Caco-2 (cell line): ENCODE measurements around the gene ZDHHC17. TPM values are rescaled to one million over a fixed set of nuclear protein-coding genes. Genes with fewer than 3 reads are reported as not detected.

ENCODE experiments used
- BruUV-seq: library from RNA; stranded (reverse); fragments of 400-500 nt; replicated peaks from 2 replicates; lab custom pipeline; 2021; lab: Mats Ljungman, UMichigan
- CTCF ChIA-PET: fragments of 300-600 bp; sonication (Branson Sonifier 250); formaldehyde crosslinking; loops from one replicate; lab custom pipeline; 2022; ENCODE audit warnings: antibody characterized with exemption; lab: Charles Lee
- POLR2A ChIA-PET: fragments of 300-600 bp; sonication (Branson Sonifier 250); formaldehyde crosslinking; loops from one replicate; lab custom pipeline; 2022; ENCODE audit warnings: antibody characterized with exemption; lab: Charles Lee
- DNase-seq, 2 experiments: peaks; one replicate each; pipeline versions ENCODE4 v3.0.0 to v3.0.0-alpha.2; 2020 to 2022
- H3K27me3 ChIP-seq: replicated peaks from 2 replicates; pipeline ENCODE4 v1.6.0; 2011; ENCODE audit warnings: low read length; ENCODE audit not compliant: control insufficient read depth, insufficient read depth
- H3K36me3 ChIP-seq: 2 replicates; pipeline ENCODE4 v1.5.1; 2011; ENCODE audit warnings: low read length; ENCODE audit not compliant: control insufficient read depth, insufficient read depth
- H3K4me1 ChIP-seq: fragments of 250-450 bp; sonication (Bioruptor Pico); 2 replicates; pipeline ENCODE4 v1.5.1; 2020; ENCODE audit warnings: mild to moderate bottlenecking
- H3K4me3 ChIP-seq: 2 replicates; pipeline ENCODE4 v1.5.1; 2011; ENCODE audit warnings: low read depth, mild to moderate bottlenecking, control low read depth, low read length
- H3K9me3 ChIP-seq: fragments of 250-450 bp; sonication (Bioruptor Pico); 2 replicates; pipeline ENCODE4 v1.5.1; 2020; ENCODE audit warnings: mild to moderate bottlenecking, moderate library complexity
- H3K27ac Mint-ChIP-seq: one replicate; pipeline ENCODE4 v1.8.0; 2022; ENCODE audit warnings: mixed read lengths; ENCODE audit not compliant: unreplicated experiment
- H3K27me3 Mint-ChIP-seq: one replicate; pipeline ENCODE4 v1.8.0; 2022; ENCODE audit warnings: mixed read lengths; ENCODE audit not compliant: insufficient read depth, unreplicated experiment
- H3K36me3 Mint-ChIP-seq: one replicate; pipeline ENCODE4 v1.8.0; 2022; ENCODE audit warnings: mild to moderate bottlenecking, mixed read lengths; ENCODE audit not compliant: insufficient read depth, unreplicated experiment
- H3K4me1 Mint-ChIP-seq: one replicate; pipeline ENCODE4 v1.8.0; 2022; ENCODE audit warnings: low read depth, mixed read lengths; ENCODE audit not compliant: unreplicated experiment
- H3K4me3 Mint-ChIP-seq: one replicate; pipeline ENCODE4 v1.8.0; 2022; ENCODE audit warnings: mild to moderate bottlenecking, moderate library complexity, mixed read lengths; ENCODE audit not compliant: unreplicated experiment
- H3K9me3 Mint-ChIP-seq: one replicate; pipeline ENCODE4 v1.8.0; 2022; ENCODE audit warnings: mixed read lengths; ENCODE audit not compliant: unreplicated experiment
- intact Hi-C: fragments of 100-400 bp; cut with micrococcal nuclease; formaldehyde crosslinking; loops from one replicate; pipeline ENCODE4 v1.10.0; 2022; ENCODE audit not compliant: unreplicated experiment
- total RNA-seq: library from RNA; stranded (reverse); gene quantifications from 2 replicates; pipeline ENCODE4 v1.2.3, GENCODE V29; 2022
- TF ChIP-seq, protein P1 (sequence below), 2 experiments: fragments of 200-600 bp in 1 of 2; IDR thresholded peaks; 1 replicate in 1 of 2; 2 replicates in 1 of 2; pipeline versions ENCODE4 v1.5.1 to v1.8.0; 2011 to 2022; ENCODE audit warnings: antibody characterized with exemption in 1 of 2, control low read depth in 1 of 2, inconsistent platforms in 1 of 2, low read depth in 1 of 2, low read length in 1 of 2, mild to moderate bottlenecking in 1 of 2, moderate library complexity in 1 of 2; ENCODE audit not compliant: insufficient read depth in 1 of 2, severe bottlenecking in 1 of 2, unreplicated experiment in 1 of 2

The ZDHHC17 gene
- total RNA-seq, 1 experiment from 2014 or later: 32.2 TPM

DNA sequence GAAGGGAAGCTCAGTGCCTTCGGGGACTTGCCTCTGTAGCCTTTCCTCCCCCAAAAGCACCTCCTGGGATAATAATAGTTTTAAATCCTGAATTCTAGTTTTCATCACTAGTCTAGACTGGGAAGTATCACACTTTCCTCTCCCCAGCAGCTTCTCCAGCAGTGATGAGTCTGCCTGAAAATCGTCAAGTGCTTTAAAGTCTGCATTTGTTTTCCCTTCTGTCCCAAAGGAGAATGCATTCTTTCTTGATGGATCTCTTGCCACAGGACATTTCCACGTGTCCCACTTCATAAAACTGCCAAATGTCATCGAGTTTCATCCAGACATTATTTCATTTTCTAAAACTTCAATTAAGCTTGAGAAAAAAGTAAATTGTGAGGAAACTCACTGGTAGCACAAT, 99.9 kb downstream of the ZDHHC17 start:
- Mint-ChIP-seq H3K4me1 (no peaks in the 10 kb centered on the region), H3K4me3 (no peak overlapping the region), H3K36me3 (peaks cover 10% of the 10 kb centered on the region), H3K27ac (no peak overlapping the region), H3K9me3 (no peaks in the 10 kb centered on the region), H3K27me3 (no peaks in the 10 kb centered on the region)
- Histone ChIP-seq H3K4me3 (no peak overlapping the region), H3K27me3 (no peaks in the 10 kb centered on the region), H3K4me1 (no peaks in the 10 kb centered on the region), H3K36me3 (no peaks in the 10 kb centered on the region), H3K9me3 (no peaks in the 10 kb centered on the region)
- DNase-seq: no peak
- no TSS peak for BruUV-seq
- TF ChIP-seq, protein P1, sequence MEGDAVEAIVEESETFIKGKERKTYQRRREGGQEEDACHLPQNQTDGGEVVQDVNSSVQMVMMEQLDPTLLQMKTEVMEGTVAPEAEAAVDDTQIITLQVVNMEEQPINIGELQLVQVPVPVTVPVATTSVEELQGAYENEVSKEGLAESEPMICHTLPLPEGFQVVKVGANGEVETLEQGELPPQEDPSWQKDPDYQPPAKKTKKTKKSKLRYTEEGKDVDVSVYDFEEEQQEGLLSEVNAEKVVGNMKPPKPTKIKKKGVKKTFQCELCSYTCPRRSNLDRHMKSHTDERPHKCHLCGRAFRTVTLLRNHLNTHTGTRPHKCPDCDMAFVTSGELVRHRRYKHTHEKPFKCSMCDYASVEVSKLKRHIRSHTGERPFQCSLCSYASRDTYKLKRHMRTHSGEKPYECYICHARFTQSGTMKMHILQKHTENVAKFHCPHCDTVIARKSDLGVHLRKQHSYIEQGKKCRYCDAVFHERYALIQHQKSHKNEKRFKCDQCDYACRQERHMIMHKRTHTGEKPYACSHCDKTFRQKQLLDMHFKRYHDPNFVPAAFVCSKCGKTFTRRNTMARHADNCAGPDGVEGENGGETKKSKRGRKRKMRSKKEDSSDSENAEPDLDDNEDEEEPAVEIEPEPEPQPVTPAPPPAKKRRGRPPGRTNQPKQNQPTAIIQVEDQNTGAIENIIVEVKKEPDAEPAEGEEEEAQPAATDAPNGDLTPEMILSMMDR (IDR thresholded peaks at IDR 0.05; ENCODE audit: insufficient read depth in 1 of 2, low read depth in 1 of 2, low read length in 1 of 2, severe bottlenecking in 1 of 2, unreplicated experiment in 1 of 2): no peak
- intact Hi-C loops: no loop called here
- ChIA-PET CTCF (no interaction called here), POLR2A (no interaction called here)

DNA sequence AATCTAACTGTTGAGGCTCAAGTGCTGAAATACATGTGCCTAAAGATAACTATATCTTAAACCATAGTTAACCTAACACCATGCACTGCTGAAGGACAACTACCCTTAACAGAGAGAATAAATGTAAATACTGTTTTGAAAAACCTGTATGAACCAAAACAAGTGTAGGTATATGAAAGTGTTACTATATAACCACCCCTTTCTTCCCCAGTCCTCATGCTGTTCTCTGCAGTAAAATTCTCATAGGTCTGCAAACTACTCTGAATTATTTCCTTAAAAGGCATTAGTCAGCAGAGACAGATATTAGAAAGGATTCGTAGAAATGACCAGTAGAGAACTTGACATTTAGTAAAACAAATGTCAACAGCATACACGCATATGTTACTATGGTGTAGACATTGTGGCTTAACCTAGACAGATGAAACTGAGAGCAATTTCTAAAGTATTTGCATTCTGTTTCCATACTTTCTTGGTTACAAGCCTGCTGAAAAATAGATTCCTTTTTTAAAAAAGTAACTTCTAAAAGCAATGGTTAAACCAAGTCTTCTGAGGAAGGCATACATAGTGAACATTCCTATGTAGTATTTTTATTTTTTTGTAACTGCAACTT, 101.0 kb downstream of the ZDHHC17 start:
- no peaks in the 10 kb centered on the region for H3K9me3 Mint-ChIP-seq
- POLR2A ChIA-PET: no interaction called here
- no peak overlapping the region for H3K4me3 Mint-ChIP-seq

DNA sequence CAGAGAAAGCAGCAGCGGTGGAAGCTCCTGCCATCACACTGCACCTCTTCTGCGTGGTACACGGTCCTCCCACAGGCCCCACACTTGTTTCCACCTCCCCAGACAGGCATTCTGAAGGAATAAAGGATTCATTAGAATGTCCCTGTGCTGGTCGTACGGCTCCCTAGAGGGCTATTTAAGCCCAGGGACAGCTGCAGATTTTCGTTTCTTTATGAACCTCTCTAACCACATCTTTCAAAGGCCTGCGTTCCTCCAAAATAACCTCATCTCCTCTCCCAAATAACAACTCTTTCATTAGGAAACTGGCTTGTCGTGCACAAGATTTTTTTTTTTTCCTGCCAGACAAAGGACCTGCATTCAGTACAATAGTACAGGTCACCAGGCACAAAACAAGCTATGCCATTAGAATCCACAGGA, 102.2 kb downstream of the ZDHHC17 start:
- POLR2A ChIA-PET: no interaction called here
- no peak overlapping the region for H3K27ac Mint-ChIP-seq
- Histone ChIP-seq H3K27me3 (no peaks in the 10 kb centered on the region), H3K36me3 (no peaks in the 10 kb centered on the region), H3K4me1 (peaks cover 13% of the 10 kb centered on the region), H3K4me3 (no peak overlapping the region), H3K9me3 (no peaks in the 10 kb centered on the region)
- H3K4me3 Mint-ChIP-seq: no peak overlapping the region
- intact Hi-C loops: no loop called here
- no peaks in the 10 kb centered on the region for H3K27me3 Mint-ChIP-seq
- no peak for DNase-seq
- H3K4me1 Mint-ChIP-seq: peaks cover 8% of the 10 kb centered on the region
- CTCF ChIA-PET: interaction anchor here (0.9 kb wide), 1 partner anchor 13 kb away, joined by 3 read pairs; the partner anchor contains the start of gene CSRP2
- no TSS peak for BruUV-seq
- no peaks in the 10 kb centered on the region for H3K9me3 Mint-ChIP-seq
- TF ChIP-seq, protein P1 (IDR thresholded peaks at IDR 0.05; ENCODE audit: insufficient read depth in 1 of 2, low read depth in 1 of 2, low read length in 1 of 2, severe bottlenecking in 1 of 2, unreplicated experiment in 1 of 2): no peak
- peaks cover 10% of the 10 kb centered on the region for H3K36me3 Mint-ChIP-seq

More for the DNA sequence above, 101.0 kb downstream of the ZDHHC17 start:
- DNase-seq: no peak
- Mint-ChIP-seq H3K4me1 (peaks cover 8% of the 10 kb centered on the region), H3K27me3 (no peaks in the 10 kb centered on the region), H3K36me3 (peaks cover 10% of the 10 kb centered on the region), H3K27ac (no peak overlapping the region)
- Histone ChIP-seq H3K4me1 (peaks cover 10% of the 10 kb centered on the region), H3K27me3 (no peaks in the 10 kb centered on the region), H3K36me3 (no peaks in the 10 kb centered on the region), H3K4me3 (no peak overlapping the region), H3K9me3 (no peaks in the 10 kb centered on the region)
- intact Hi-C loops: no loop called here
- CTCF ChIA-PET: no interaction called here
- BruUV-seq: no TSS peak
- TF ChIP-seq, protein P1 (IDR thresholded peaks at IDR 0.05; ENCODE audit: insufficient read depth in 1 of 2, low read depth in 1 of 2, low read length in 1 of 2, severe bottlenecking in 1 of 2, unreplicated experiment in 1 of 2): no peak
